ENCODE results near the gene GUCY1B1. TPM values are rescaled to one million over a fixed set of nuclear protein-coding genes. Genes with fewer than 3 reads are reported as not detected.

GUCY1B1 gene
- total RNA-seq, 1 experiment from 2014 or later = 0.50 TPM

DNA sequence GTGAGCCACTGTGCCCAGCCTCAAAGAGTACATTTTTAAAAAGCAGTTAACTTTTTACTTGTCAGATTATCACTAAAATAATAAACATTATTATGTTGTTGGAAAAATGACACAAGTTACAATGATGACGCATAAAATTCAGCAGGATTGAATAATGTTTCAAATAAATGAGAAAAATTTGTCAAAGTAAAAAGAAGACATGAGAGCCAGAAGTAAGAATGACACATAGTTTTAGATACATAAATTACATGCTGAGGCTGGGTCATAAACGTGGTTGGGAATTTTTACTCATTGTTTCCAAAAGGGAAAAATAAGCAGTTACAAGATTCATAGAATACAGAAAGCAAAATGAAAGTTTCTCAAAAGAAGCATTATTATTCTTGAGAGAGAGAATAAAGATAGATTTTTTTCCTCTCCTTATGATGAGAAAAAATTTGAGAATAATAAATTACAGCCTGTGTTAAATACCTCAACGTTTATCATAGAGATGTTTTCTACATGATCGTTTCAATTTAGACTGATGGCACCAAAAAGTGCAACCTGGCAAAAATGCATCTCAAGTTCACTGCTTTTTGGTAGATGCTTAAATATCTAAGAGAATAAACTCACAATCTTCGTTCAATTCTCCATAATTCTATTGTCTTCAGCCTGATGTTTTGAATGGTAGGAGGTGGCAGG lies 40.4 kb downstream of the GUCY1B1 start:
- Histone ChIP-seq H3K27me3 (ENCODE audit: insufficient read depth, low read length) (no peaks in the 10 kb centered on the region), H4K91ac (ENCODE audit: insufficient read length, low read depth, low read length) (no peak overlapping the region), H2BK5ac (ENCODE audit: insufficient read length, low read length) (no peak overlapping the region), H2BK15ac (ENCODE audit: low read depth, low read length) (no peak overlapping the region), H3K14ac (ENCODE audit: insufficient read depth, low read length) (no peak overlapping the region), H3K23me2 (ENCODE audit: insufficient read length, low read depth, low read length, poor library complexity, severe bottlenecking) (no peaks in the 10 kb centered on the region), H3K79me2 (ENCODE audit: insufficient read depth, low read length) (no peaks in the 10 kb centered on the region), H3K27ac (ENCODE audit: insufficient read length, low read depth, low read length) (no peak overlapping the region), H4K8ac (replicated peaks; ENCODE audit: insufficient read length, low read depth, low read length) (no peak overlapping the region), H3K4me1 (ENCODE audit: insufficient read depth, low read length) (no peaks in the 10 kb centered on the region), H3K4me2 (ENCODE audit: insufficient read depth, insufficient read length, low read length) (no peak overlapping the region), H2BK120ac (ENCODE audit: low read depth, low read length, poor library complexity, severe bottlenecking) (no peak overlapping the region), H3K79me1 (ENCODE audit: insufficient read depth, low read depth, low read length, poor library complexity, severe bottlenecking) (no peaks in the 10 kb centered on the region), H3K23ac (ENCODE audit: insufficient read length, low read depth, low read length) (no peak overlapping the region), H2BK12ac (ENCODE audit: insufficient read length, low read depth, low read length) (no peak overlapping the region), H2AFZ (ENCODE audit: low read length) (no peak overlapping the region), H3K18ac (ENCODE audit: insufficient read length, low read depth, low read length) (no peak overlapping the region), H2BK20ac (ENCODE audit: low read depth, low read length, poor library complexity, severe bottlenecking) (no peak overlapping the region), H2AK5ac (ENCODE audit: insufficient read length, low read length) (no peak overlapping the region), H3K9ac (ENCODE audit: extremely low read depth, insufficient read length, low read length) (no peak overlapping the region), H4K5ac (ENCODE audit: insufficient read length, low read depth, low read length) (no peak overlapping the region), H4K20me1 (ENCODE audit: control insufficient read depth, insufficient read depth, insufficient read length) (no peaks in the 10 kb centered on the region), H3T11ph (ENCODE audit: low read length) (no peak overlapping the region), H3K4ac (ENCODE audit: low read depth, low read length) (no peak overlapping the region), H3K56ac (ENCODE audit: insufficient read length, low read depth, low read length) (no peak overlapping the region), H3K9me3 (ENCODE audit: control insufficient read depth, low read depth, low read length) (no peaks in the 10 kb centered on the region)
- Mint-ChIP-seq H3K27ac (no peak overlapping the region), H3K4me1 (peaks cover 0 to 4% of the 10 kb centered on the region in 2 experiments; a peak in 2 of 4 replicates), H3K4me3 (no peak overlapping the region), H3K9me3 (no peaks in the 10 kb centered on the region), H3K27me3 (ENCODE audit: low read depth) (no peaks in the 10 kb centered on the region), H3K36me3 (ENCODE audit: insufficient read depth in 1 of 3, low read depth in 3 of 3) (no peaks in the 10 kb centered on the region)
- TF ChIP-seq, protein P1, sequence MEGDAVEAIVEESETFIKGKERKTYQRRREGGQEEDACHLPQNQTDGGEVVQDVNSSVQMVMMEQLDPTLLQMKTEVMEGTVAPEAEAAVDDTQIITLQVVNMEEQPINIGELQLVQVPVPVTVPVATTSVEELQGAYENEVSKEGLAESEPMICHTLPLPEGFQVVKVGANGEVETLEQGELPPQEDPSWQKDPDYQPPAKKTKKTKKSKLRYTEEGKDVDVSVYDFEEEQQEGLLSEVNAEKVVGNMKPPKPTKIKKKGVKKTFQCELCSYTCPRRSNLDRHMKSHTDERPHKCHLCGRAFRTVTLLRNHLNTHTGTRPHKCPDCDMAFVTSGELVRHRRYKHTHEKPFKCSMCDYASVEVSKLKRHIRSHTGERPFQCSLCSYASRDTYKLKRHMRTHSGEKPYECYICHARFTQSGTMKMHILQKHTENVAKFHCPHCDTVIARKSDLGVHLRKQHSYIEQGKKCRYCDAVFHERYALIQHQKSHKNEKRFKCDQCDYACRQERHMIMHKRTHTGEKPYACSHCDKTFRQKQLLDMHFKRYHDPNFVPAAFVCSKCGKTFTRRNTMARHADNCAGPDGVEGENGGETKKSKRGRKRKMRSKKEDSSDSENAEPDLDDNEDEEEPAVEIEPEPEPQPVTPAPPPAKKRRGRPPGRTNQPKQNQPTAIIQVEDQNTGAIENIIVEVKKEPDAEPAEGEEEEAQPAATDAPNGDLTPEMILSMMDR (conservative IDR thresholded peaks at IDR 0.05) = no peak
- no peak for DNase-seq
- no CpG with 5 or more reads among the region's 5 CpGs for WGBS (ENCODE audit: extremely low coverage, insufficient read length, low lambda C conversion rate)

All from H9 (cell line).